ENCODE results near the gene PTPRG. TPM values are rescaled to one million over a fixed set of nuclear protein-coding genes. Genes with fewer than 3 reads are reported as not detected.

The PTPRG gene
- total and polyA plus RNA-seq, 10 of the 15 experiments (the other 5 are each of a cell fraction or from before 2014, with no cell fraction given) = 0.29 to 20.7 (median 1.4) TPM

DNA sequence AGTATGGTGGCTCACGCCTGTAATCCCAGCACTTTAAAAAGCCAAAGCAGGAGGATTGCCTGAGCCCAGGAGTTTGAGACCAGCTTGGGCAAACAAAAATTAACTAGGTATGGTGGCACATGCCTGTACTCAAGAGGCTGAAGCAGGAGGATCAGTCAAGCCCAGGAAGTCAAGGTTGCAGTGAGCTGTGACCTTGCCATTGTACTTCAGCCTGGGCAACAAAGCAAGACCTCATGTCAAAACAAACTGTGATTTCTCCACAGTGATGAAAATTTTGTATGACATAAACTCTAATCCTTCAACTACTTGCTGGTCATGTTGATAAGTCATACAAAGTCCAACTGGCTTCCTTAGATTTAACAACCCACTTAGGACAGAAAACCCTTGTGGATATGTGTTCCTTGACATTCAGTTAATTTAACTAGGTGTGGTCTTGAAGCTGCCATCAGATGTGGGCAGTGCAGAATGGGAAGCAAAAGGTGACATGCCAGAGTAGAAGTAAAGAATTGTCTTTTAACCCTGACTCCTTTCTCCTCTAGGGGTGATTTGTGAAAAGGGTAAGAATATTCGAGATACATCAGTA lies 263.3 kb downstream of the PTPRG start:
- in situ Hi-C loops (cut with MboI) (no loop called here), intact Hi-C loops (cut with micrococcal nuclease; ENCODE audit: unreplicated experiment) (no loop called here)
- ChIA-PET RAD21 (ENCODE audit: unreplicated experiment) (interaction anchor here (0.9 to 2.2 kb wide), 5 partner anchors 10 to 260 kb away, joined by 3 to 7 read pairs (median 4); no protein-coding TSS in a partner anchor), CTCF (interaction anchor here (1.0 to 1.5 kb wide), 3 partner anchors 8 to 262 kb away, joined by 3 read pairs; no protein-coding TSS in a partner anchor), POLR2A (interaction anchor here (1.1 kb wide), 1 partner anchor 10 kb away, joined by 3 read pairs; no protein-coding TSS in a partner anchor), SMC1A (ENCODE audit: uncharacterized antibody, unreplicated experiment) (interaction anchor here (1.0 to 1.8 kb wide), 9 partner anchors 10 to 261 kb away, joined by 3 to 7 read pairs (median 4); no protein-coding TSS in a partner anchor)
- Histone ChIP-seq H3K9me3 (replicated peaks; ENCODE audit: control insufficient read depth, insufficient read depth, low read length) (no peaks in the 10 kb centered on the region), H3K4me1 (ENCODE audit: control insufficient read depth, insufficient read depth, low read length) (no peaks in the 10 kb centered on the region), H3K9ac (ENCODE audit: control insufficient read depth, insufficient read depth, low read length) (no peak overlapping the region), H3K27me3 (replicated peaks in 1 of 2; ENCODE audit: control insufficient read depth in 2 of 2, insufficient read depth in 2 of 2, low read length in 1 of 2) (no peaks in the 10 kb centered on the region), H3K4me2 (ENCODE audit: control insufficient read depth, insufficient read depth) (no peak overlapping the region), H3K27ac (ENCODE audit: control insufficient read depth, insufficient read depth) (no peak overlapping the region), H3K4me3 (no peak overlapping the region), H3K36me3 (ENCODE audit: control insufficient read depth in 2 of 2, insufficient read depth in 2 of 2, low read length in 1 of 2) (no peaks in the 10 kb centered on the region), H3K79me2 (ENCODE audit: control insufficient read depth, insufficient read depth, low read length) (no peaks in the 10 kb centered on the region), H4K20me1 (ENCODE audit: control insufficient read depth, insufficient read depth) (no peaks in the 10 kb centered on the region), H2AFZ (ENCODE audit: control insufficient read depth, low read depth, low read length) (no peak overlapping the region)
- WGBS (ENCODE audit: insufficient coverage, insufficient replicate concordance, low lambda C conversion rate, missing lambda C conversion rate) = 34% methylated on average over 2 of the region's 2 CpGs
- TF ChIP-seq ZNF24 (IDR thresholded peaks at IDR 0.05) = no peak
- TF ChIP-seq, protein P1, sequence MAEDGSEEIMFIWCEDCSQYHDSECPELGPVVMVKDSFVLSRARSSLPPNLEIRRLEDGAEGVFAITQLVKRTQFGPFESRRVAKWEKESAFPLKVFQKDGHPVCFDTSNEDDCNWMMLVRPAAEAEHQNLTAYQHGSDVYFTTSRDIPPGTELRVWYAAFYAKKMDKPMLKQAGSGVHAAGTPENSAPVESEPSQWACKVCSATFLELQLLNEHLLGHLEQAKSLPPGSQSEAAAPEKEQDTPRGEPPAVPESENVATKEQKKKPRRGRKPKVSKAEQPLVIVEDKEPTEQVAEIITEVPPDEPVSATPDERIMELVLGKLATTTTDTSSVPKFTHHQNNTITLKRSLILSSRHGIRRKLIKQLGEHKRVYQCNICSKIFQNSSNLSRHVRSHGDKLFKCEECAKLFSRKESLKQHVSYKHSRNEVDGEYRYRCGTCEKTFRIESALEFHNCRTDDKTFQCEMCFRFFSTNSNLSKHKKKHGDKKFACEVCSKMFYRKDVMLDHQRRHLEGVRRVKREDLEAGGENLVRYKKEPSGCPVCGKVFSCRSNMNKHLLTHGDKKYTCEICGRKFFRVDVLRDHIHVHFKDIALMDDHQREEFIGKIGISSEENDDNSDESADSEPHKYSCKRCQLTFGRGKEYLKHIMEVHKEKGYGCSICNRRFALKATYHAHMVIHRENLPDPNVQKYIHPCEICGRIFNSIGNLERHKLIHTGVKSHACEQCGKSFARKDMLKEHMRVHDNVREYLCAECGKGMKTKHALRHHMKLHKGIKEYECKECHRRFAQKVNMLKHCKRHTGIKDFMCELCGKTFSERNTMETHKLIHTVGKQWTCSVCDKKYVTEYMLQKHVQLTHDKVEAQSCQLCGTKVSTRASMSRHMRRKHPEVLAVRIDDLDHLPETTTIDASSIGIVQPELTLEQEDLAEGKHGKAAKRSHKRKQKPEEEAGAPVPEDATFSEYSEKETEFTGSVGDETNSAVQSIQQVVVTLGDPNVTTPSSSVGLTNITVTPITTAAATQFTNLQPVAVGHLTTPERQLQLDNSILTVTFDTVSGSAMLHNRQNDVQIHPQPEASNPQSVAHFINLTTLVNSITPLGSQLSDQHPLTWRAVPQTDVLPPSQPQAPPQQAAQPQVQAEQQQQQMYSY (CRISPR knock-in tag; IDR thresholded peaks at IDR 0.05) = no peak
- TF ChIP-seq NRF1 (conservative IDR thresholded peaks at IDR 0.05; ENCODE audit: low read depth, low read length) = no peak
- no peak for TF ChIP-seq RB1 (IDR thresholded peaks at IDR 0.05; ENCODE audit: borderline replicate concordance)
- TF ChIP-seq CHD2 (IDR thresholded peaks at IDR 0.05; ENCODE audit: borderline replicate concordance, low read depth, low read length) = no peak
- no peak for TF ChIP-seq EP300 (IDR thresholded peaks at IDR 0.05; ENCODE audit: borderline replicate concordance in 1 of 2, control insufficient read depth in 1 of 2, low read depth in 2 of 2, low read length in 2 of 2)
- TF ChIP-seq CHD4 (IDR thresholded peaks at IDR 0.05) = no peak
- TF ChIP-seq GATAD2B (conservative IDR thresholded peaks at IDR 0.05; ENCODE audit: low read depth) = no peak
- TF ChIP-seq MEF2A (IDR thresholded peaks at IDR 0.05; ENCODE audit: insufficient read depth, low read depth, low read length) = no peak
- no peak for TF ChIP-seq NFYB (IDR thresholded peaks at IDR 0.05; ENCODE audit: insufficient read depth, low read depth, low read length)
- ATAC-seq (peak; percentile 65), DNase-seq (ENCODE audit: low read depth, low spot score) (no peak), FAIRE-seq (no peak)
- BruUV-seq (replicated peaks) = no TSS peak
